Measurements from ENCODE around the gene TMEM135.
"Not testable (repeated sequence)": the region's sequence is repeated elsewhere in the genome, so short reads cannot be mapped to it uniquely, and the experiment has no call there.

Gene TMEM135

DNA sequence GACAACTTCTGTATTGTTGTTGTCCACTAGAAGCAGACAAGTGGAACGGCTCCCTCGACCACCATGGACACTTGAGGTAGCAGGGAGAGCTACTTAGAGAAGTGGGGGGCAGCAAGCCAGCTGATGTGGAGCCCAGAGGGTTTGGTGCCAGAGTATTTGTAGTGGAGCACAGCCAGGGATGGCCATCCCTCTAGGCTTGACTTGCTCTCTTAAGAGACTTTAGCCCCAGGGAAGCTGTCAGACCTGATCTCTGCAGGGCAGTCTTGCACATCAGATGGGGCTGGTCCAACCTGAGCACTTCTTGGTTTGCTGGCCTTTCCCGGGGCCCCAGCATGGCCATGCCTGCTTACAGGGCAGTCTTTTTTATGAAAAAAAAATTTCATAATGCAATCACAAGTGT, 15.0 kb upstream of the TMEM135 start:
- H4K20me1 ChIP-seq (ENCODE audit: control insufficient read depth, insufficient read depth, low read depth, low read length) = no peaks in the 10 kb centered on the region
- no peaks in the 10 kb centered on the region for H3K36me3 ChIP-seq (ENCODE audit: control insufficient read depth, low read length)
- H3K79me2 ChIP-seq (ENCODE audit: control insufficient read depth, low read length) = no peaks in the 10 kb centered on the region
- H3K27me3 ChIP-seq (ENCODE audit: control insufficient read depth, low read length) = peaks cover 9% of the 10 kb centered on the region
- no peak overlapping the region for H3K27ac ChIP-seq (ENCODE audit: low read depth, low read length)
- H3K4me2 ChIP-seq (ENCODE audit: low read length) = no peak overlapping the region
- no peaks in the 10 kb centered on the region for H3K4me1 ChIP-seq (ENCODE audit: control insufficient read depth, low read length)
- H3K9me2 ChIP-seq (replicated peaks; ENCODE audit: control insufficient read depth, low read length) = no peaks in the 10 kb centered on the region
- no peak overlapping the region for H3K4me3 ChIP-seq (ENCODE audit: low read length)
- TF ChIP-seq, protein P1, sequence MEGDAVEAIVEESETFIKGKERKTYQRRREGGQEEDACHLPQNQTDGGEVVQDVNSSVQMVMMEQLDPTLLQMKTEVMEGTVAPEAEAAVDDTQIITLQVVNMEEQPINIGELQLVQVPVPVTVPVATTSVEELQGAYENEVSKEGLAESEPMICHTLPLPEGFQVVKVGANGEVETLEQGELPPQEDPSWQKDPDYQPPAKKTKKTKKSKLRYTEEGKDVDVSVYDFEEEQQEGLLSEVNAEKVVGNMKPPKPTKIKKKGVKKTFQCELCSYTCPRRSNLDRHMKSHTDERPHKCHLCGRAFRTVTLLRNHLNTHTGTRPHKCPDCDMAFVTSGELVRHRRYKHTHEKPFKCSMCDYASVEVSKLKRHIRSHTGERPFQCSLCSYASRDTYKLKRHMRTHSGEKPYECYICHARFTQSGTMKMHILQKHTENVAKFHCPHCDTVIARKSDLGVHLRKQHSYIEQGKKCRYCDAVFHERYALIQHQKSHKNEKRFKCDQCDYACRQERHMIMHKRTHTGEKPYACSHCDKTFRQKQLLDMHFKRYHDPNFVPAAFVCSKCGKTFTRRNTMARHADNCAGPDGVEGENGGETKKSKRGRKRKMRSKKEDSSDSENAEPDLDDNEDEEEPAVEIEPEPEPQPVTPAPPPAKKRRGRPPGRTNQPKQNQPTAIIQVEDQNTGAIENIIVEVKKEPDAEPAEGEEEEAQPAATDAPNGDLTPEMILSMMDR (IDR thresholded peaks at IDR 0.05; ENCODE audit: low read depth, low read length, poor library complexity, severe bottlenecking) = no peak
- no peak for TF ChIP-seq EZH2phosphoT487 (IDR thresholded peaks at IDR 0.05; ENCODE audit: borderline replicate concordance, low read length)
- no peaks in the 10 kb centered on the region for H3F3A ChIP-seq (ENCODE audit: control insufficient read depth, insufficient read depth)
- no peaks in the 10 kb centered on the region; the same call in 1 of the 2 replicates for H3K9me3 ChIP-seq (ENCODE audit: control insufficient read depth, insufficient read depth, low read length)

GRCh38 chr11:87026415-87026814, 11.3 kb upstream of the TMEM135 start:
- not testable (repeated sequence) for H3F3A ChIP-seq (ENCODE audit: control insufficient read depth, insufficient read depth); H3K9me3 ChIP-seq (ENCODE audit: control insufficient read depth, insufficient read depth, low read length); H4K20me1 ChIP-seq (ENCODE audit: control insufficient read depth, insufficient read depth, low read depth, low read length); H3K4me1 ChIP-seq (ENCODE audit: control insufficient read depth, low read length); H3K9me2 ChIP-seq (replicated peaks; ENCODE audit: control insufficient read depth, low read length); H3K79me2 ChIP-seq (ENCODE audit: control insufficient read depth, low read length); H3K4me3 ChIP-seq (ENCODE audit: low read length); H3K4me2 ChIP-seq (ENCODE audit: low read length); H3K27ac ChIP-seq (ENCODE audit: low read depth, low read length); H3K36me3 ChIP-seq (ENCODE audit: control insufficient read depth, low read length)
- H3K27me3 ChIP-seq (ENCODE audit: control insufficient read depth, low read length) = peaks cover 12% of the 10 kb centered on the region

- H3K27me3 ChIP-seq (ENCODE audit: control insufficient read depth, low read length) = peaks cover 11% of the 10 kb centered on the region
- no peak overlapping the region for H3K4me3 ChIP-seq (ENCODE audit: low read length)
- no peaks in the 10 kb centered on the region for H3K36me3 ChIP-seq (ENCODE audit: control insufficient read depth, low read length)
- H4K20me1 ChIP-seq (ENCODE audit: control insufficient read depth, insufficient read depth, low read depth, low read length) = no peaks in the 10 kb centered on the region
- H3F3A ChIP-seq (ENCODE audit: control insufficient read depth, insufficient read depth) = no peaks in the 10 kb centered on the region
- no peaks in the 10 kb centered on the region for H3K4me1 ChIP-seq (ENCODE audit: control insufficient read depth, low read length)
- no peak overlapping the region for H3K27ac ChIP-seq (ENCODE audit: low read depth, low read length)
- H3K9me3 ChIP-seq (ENCODE audit: control insufficient read depth, insufficient read depth, low read length) = no peaks in the 10 kb centered on the region; the same call in 1 of the 2 replicates
- no peak for TF ChIP-seq EZH2phosphoT487 (IDR thresholded peaks at IDR 0.05; ENCODE audit: borderline replicate concordance, low read length)
- TF ChIP-seq, protein P1 (IDR thresholded peaks at IDR 0.05; ENCODE audit: low read depth, low read length, poor library complexity, severe bottlenecking) = no peak
- H3K9me2 ChIP-seq (replicated peaks; ENCODE audit: control insufficient read depth, low read length) = no peaks in the 10 kb centered on the region
- H3K79me2 ChIP-seq (ENCODE audit: control insufficient read depth, low read length) = no peaks in the 10 kb centered on the region
- no peak overlapping the region for H3K4me2 ChIP-seq (ENCODE audit: low read length)
Observed at GRCh38 chr11:87030458-87031054, 7.2 kb upstream of the TMEM135 start.

DNA sequence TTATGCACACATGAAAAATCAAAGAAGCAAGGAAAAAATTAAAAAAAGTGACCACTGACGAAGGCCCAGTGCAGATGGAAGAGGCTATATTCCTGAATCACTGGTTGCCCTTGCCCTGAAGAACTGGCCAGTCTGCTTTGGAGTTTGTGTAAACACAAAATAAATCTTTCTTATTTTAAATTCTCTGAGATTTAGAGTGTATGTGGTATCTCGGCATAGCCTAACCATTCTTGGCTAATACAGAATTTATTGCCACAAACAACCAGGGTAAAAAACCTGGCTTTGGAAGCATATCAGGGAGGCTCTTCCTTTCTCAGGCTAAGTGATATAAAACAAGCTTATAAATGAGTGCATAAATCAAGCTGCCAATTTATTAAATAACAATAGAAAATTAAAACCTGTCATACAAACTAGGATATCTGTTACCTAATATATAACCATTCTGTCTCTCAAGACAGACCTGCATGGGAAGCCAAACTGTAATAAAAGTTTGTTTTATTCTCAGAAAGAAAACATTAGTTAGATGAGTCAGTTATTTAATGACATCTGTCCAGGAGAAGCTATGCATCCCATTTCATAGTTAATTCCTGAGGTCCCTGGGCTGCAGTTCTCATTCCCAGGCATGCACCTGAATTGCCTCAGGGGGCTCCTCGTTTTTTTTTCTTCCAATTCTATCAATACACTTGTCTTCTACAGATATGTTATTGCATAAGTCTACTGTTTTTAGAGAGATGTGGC, 6.1 kb upstream of the TMEM135 start:
- TF ChIP-seq EZH2phosphoT487 (IDR thresholded peaks at IDR 0.05; ENCODE audit: borderline replicate concordance, low read length) = no peak
- TF ChIP-seq, protein P1 (IDR thresholded peaks at IDR 0.05; ENCODE audit: low read depth, low read length, poor library complexity, severe bottlenecking) = no peak
- H3K9me3 ChIP-seq (ENCODE audit: control insufficient read depth, insufficient read depth, low read length) = no peaks in the 10 kb centered on the region
- H3K4me1 ChIP-seq (ENCODE audit: control insufficient read depth, low read length) = peaks cover 9% of the 10 kb centered on the region
- peaks cover 6% of the 10 kb centered on the region; the same call in 1 of the 2 replicates for H3K27me3 ChIP-seq (ENCODE audit: control insufficient read depth, low read length)
- H3K36me3 ChIP-seq (ENCODE audit: control insufficient read depth, low read length) = no peaks in the 10 kb centered on the region
- peaks cover 4% of the 10 kb centered on the region; the same call in 1 of the 2 replicates for H3F3A ChIP-seq (ENCODE audit: control insufficient read depth, insufficient read depth)
- H3K4me3 ChIP-seq (ENCODE audit: low read length) = no peak overlapping the region
- no peaks in the 10 kb centered on the region for H3K9me2 ChIP-seq (replicated peaks; ENCODE audit: control insufficient read depth, low read length)
- H4K20me1 ChIP-seq (ENCODE audit: control insufficient read depth, insufficient read depth, low read depth, low read length) = no peaks in the 10 kb centered on the region
- no peaks in the 10 kb centered on the region for H3K79me2 ChIP-seq (ENCODE audit: control insufficient read depth, low read length)
- H3K4me2 ChIP-seq (ENCODE audit: low read length) = no peak overlapping the region
- H3K27ac ChIP-seq (ENCODE audit: low read depth, low read length) = no peak overlapping the region
